DND-41 (cell line): ENCODE results near the gene GPRIN1.

Source experiments
- ATAC-seq: fragments of 200-7000 bp; cut with Tn5 transposase; 3 replicates; pipeline ENCODE4 v1.9.1; 2021; ENCODE audit warnings: low read depth; ENCODE audit not compliant: insufficient read depth
- DNase-seq: peaks from one replicate; pipeline ENCODE4 v3.0.0-alpha.2; 2020
- H2AFZ ChIP-seq: 2 replicates; pipeline ENCODE4 v1.6.0; 2012; ENCODE audit warnings: low read depth, low read length
- H3K27ac ChIP-seq: 2 replicates; pipeline ENCODE4 v1.5.1; 2012; ENCODE audit warnings: low read length, inconsistent platforms
- H3K27me3 ChIP-seq: fragments of 200-600 bp; sonication (generic); 2 replicates; pipeline ENCODE4 v1.6.0; 2012; ENCODE audit warnings: low read length, mild to moderate bottlenecking, inconsistent platforms; ENCODE audit not compliant: insufficient read depth, poor library complexity
- H3K36me3 ChIP-seq: 2 replicates; pipeline ENCODE4 v1.5.1; 2012; ENCODE audit warnings: low read length, inconsistent platforms; ENCODE audit not compliant: insufficient read depth
- H3K4me1 ChIP-seq: 2 replicates; pipeline ENCODE4 v1.5.1; 2012; ENCODE audit warnings: mild to moderate bottlenecking, low read length; ENCODE audit not compliant: insufficient read depth
- H3K4me2 ChIP-seq: 2 replicates; pipeline ENCODE4 v1.6.0; 2012; ENCODE audit warnings: mild to moderate bottlenecking, moderate library complexity, low read length, inconsistent platforms; ENCODE audit not compliant: insufficient read depth
- H3K4me3 ChIP-seq, 2 experiments: fragments of 200-600 bp in 1 of 2; shearing (Covaris generic) in 1 of 2; 2 replicates each; pipeline ENCODE4 v1.5.1; 2012 to 2016; ENCODE audit warnings: inconsistent platforms in 2 of 2, low read length in 2 of 2, mild to moderate bottlenecking in 2 of 2, low read depth in 1 of 2, moderate library complexity in 1 of 2
- H3K79me2 ChIP-seq: 2 replicates; pipeline ENCODE4 v1.6.0; 2012; ENCODE audit warnings: low read length, inconsistent platforms; ENCODE audit not compliant: insufficient read depth
- H3K9ac ChIP-seq: 2 replicates; pipeline ENCODE4 v1.6.0; 2012; ENCODE audit warnings: low read depth, mild to moderate bottlenecking, inconsistent platforms, low read length, moderate library complexity
- H3K9me3 ChIP-seq: 2 replicates; pipeline ENCODE4 v1.5.1; 2012; ENCODE audit warnings: low read length, moderate library complexity, mild to moderate bottlenecking, inconsistent platforms; ENCODE audit not compliant: insufficient read depth, severe bottlenecking
- H4K20me1 ChIP-seq: 2 replicates; pipeline ENCODE4 v1.6.0; 2012; ENCODE audit warnings: low read length; ENCODE audit not compliant: insufficient read depth
- CTCF ChIP-seq: IDR thresholded peaks from 2 replicates; pipeline ENCODE4 v1.5.1; 2012; ENCODE audit warnings: borderline replicate concordance, low read length, moderate library complexity, mild to moderate bottlenecking; ENCODE audit not compliant: poor library complexity, severe bottlenecking; ENCODE audit errors: extremely low read depth
- EZH2 ChIP-seq: IDR thresholded peaks from 3 replicates; pipeline ENCODE4 v1.6.1; 2012; ENCODE audit warnings: borderline replicate concordance, low read depth, mild to moderate bottlenecking, moderate library complexity, low read length, inconsistent platforms; ENCODE audit not compliant: severe bottlenecking

The GPRIN1 gene

GRCh38 chr5:176642675-176643490, 32.9 kb upstream of the GPRIN1 start:
- no peak for DNase-seq

GRCh38 chr5:176640616-176641015, 30.7 kb upstream of the GPRIN1 start:
- H3K9ac ChIP-seq, result no peak overlapping the region
- H3K9me3 ChIP-seq, result no peaks in the 10 kb centered on the region
- H2AFZ ChIP-seq, result no peak overlapping the region
- no peak overlapping the region for H3K4me2 ChIP-seq
- no peak for ATAC-seq
- H3K4me3 ChIP-seq, result no peak overlapping the region
- no peaks in the 10 kb centered on the region for H3K36me3 ChIP-seq
- TF ChIP-seq CTCF (no peak), EZH2 (no peak)
- no peaks in the 10 kb centered on the region for H4K20me1 ChIP-seq
- H3K79me2 ChIP-seq, result no peaks in the 10 kb centered on the region
- H3K27ac ChIP-seq, result no peak overlapping the region
- H3K27me3 ChIP-seq, result no peaks in the 10 kb centered on the region
- no peaks in the 10 kb centered on the region for H3K4me1 ChIP-seq
- DNase-seq, result no peak

More at GRCh38 chr5:176642675-176643490, 32.9 kb upstream of the GPRIN1 start:
- H3K27ac ChIP-seq, result no peak overlapping the region
- no peaks in the 10 kb centered on the region for H3K36me3 ChIP-seq
- no peaks in the 10 kb centered on the region for H3K27me3 ChIP-seq
- peaks cover 7% of the 10 kb centered on the region for H3K79me2 ChIP-seq
- no peak for ATAC-seq
- H4K20me1 ChIP-seq, result no peaks in the 10 kb centered on the region
- no peak overlapping the region for H3K4me3 ChIP-seq
- peaks cover 16% of the 10 kb centered on the region for H3K4me1 ChIP-seq
- no peak overlapping the region for H2AFZ ChIP-seq
- H3K4me2 ChIP-seq, result no peak overlapping the region
- H3K9ac ChIP-seq, result no peak overlapping the region
- TF ChIP-seq EZH2 (no peak), CTCF (no peak)
- no peaks in the 10 kb centered on the region for H3K9me3 ChIP-seq

GRCh38 chr5:176639981-176640380, 30.0 kb upstream of the GPRIN1 start:
- Histone ChIP-seq H3K9ac (no peak overlapping the region), H3K79me2 (no peaks in the 10 kb centered on the region), H3K9me3 (no peaks in the 10 kb centered on the region), H3K36me3 (no peaks in the 10 kb centered on the region), H3K4me1 (no peaks in the 10 kb centered on the region), H3K4me2 (no peak overlapping the region), H4K20me1 (no peaks in the 10 kb centered on the region), H3K27me3 (peaks cover 5% of the 10 kb centered on the region), H3K27ac (no peak overlapping the region), H3K4me3 (no peak overlapping the region), H2AFZ (no peak overlapping the region)
- no peak for DNase-seq
- TF ChIP-seq EZH2 (no peak), CTCF (no peak)
- no peak for ATAC-seq
